ENCODE measurements around the gene SORCS2.

Gene SORCS2

GRCh38 chr4:7569810-7570783, 377.8 kb downstream of the SORCS2 start:
- TF ChIP-seq CEBPB (IDR thresholded peaks at IDR 0.05) = no peak
- TF ChIP-seq RAD21 (IDR thresholded peaks at IDR 0.05; ENCODE audit: low read depth) = no peak
- TF ChIP-seq ZBTB7A (IDR thresholded peaks at IDR 0.05; ENCODE audit: low read depth) = no peak
- TF ChIP-seq FOXM1 (IDR thresholded peaks at IDR 0.05; ENCODE audit: borderline replicate concordance, low read depth) = no peak
- TF ChIP-seq TEAD4 (IDR thresholded peaks at IDR 0.05) = no peak
- TF ChIP-seq CREB1 (IDR thresholded peaks at IDR 0.05; ENCODE audit: low read depth) = no peak
- no peak for TF ChIP-seq TAF1 (IDR thresholded peaks at IDR 0.05; ENCODE audit: low read depth)
- TF ChIP-seq MAX (IDR thresholded peaks at IDR 0.05) = no peak
- TF ChIP-seq NFIC (IDR thresholded peaks at IDR 0.05) = no peak

- TF ChIP-seq FOXM1 (IDR thresholded peaks at IDR 0.05; ENCODE audit: borderline replicate concordance, low read depth) (no peak), RAD21 (IDR thresholded peaks at IDR 0.05; ENCODE audit: low read depth) (no peak), MAX (IDR thresholded peaks at IDR 0.05) (no peak), YY1 (IDR thresholded peaks at IDR 0.05; ENCODE audit: low read depth) (no peak), NFIC (IDR thresholded peaks at IDR 0.05) (no peak), TCF12 (IDR thresholded peaks at IDR 0.05; ENCODE audit: low read depth) (no peak), CREB1 (IDR thresholded peaks at IDR 0.05; ENCODE audit: low read depth) (no peak), USF1 (IDR thresholded peaks at IDR 0.05) (no peak), TEAD4 (IDR thresholded peaks at IDR 0.05) (no peak), ZBTB7A (IDR thresholded peaks at IDR 0.05; ENCODE audit: low read depth) (no peak), TAF1 (IDR thresholded peaks at IDR 0.05; ENCODE audit: low read depth) (no peak), EGR1 (IDR thresholded peaks at IDR 0.05) (no peak), EP300 (IDR thresholded peaks at IDR 0.05; ENCODE audit: borderline replicate concordance) (no peak), REST (IDR thresholded peaks at IDR 0.05; ENCODE audit: low read depth) (no peak), CEBPB (IDR thresholded peaks at IDR 0.05) (no peak)
These were observed 378.7 kb downstream of the SORCS2 start for GRCh38 chr4:7571001-7571400.

- no peak for TF ChIP-seq MAX (IDR thresholded peaks at IDR 0.05)
- no peak for TF ChIP-seq EP300 (IDR thresholded peaks at IDR 0.05; ENCODE audit: borderline replicate concordance)
- TF ChIP-seq TCF12 (IDR thresholded peaks at IDR 0.05; ENCODE audit: low read depth) = no peak
- TF ChIP-seq ZBTB7A (IDR thresholded peaks at IDR 0.05; ENCODE audit: low read depth) = no peak
- no peak for TF ChIP-seq YY1 (IDR thresholded peaks at IDR 0.05; ENCODE audit: low read depth)
- TF ChIP-seq REST (IDR thresholded peaks at IDR 0.05; ENCODE audit: low read depth) = no peak
These were observed 379.4 kb downstream of the SORCS2 start for GRCh38 chr4:7571701-7572100.

- no peak for TF ChIP-seq TCF12 (IDR thresholded peaks at IDR 0.05; ENCODE audit: low read depth)
- no peak for TF ChIP-seq YY1 (IDR thresholded peaks at IDR 0.05; ENCODE audit: low read depth)
- TF ChIP-seq REST (IDR thresholded peaks at IDR 0.05; ENCODE audit: low read depth) = no peak
- no peak for TF ChIP-seq CREB1 (IDR thresholded peaks at IDR 0.05; ENCODE audit: low read depth)
- no peak for TF ChIP-seq NFIC (IDR thresholded peaks at IDR 0.05)
- TF ChIP-seq USF1 (IDR thresholded peaks at IDR 0.05) = no peak
- TF ChIP-seq MAX (IDR thresholded peaks at IDR 0.05) = no peak
These were observed 380.6 kb downstream of the SORCS2 start for GRCh38 chr4:7572894-7573293.

All from Ishikawa (cell line).